ENCODE results near the gene KRTAP13-2. TPM values are rescaled to one million over a fixed set of nuclear protein-coding genes. Genes with fewer than 3 reads are reported as not detected.

KRTAP13-2 gene
- not detected for total RNA-seq

- Mint-ChIP-seq H3K4me1 (ENCODE audit: low read depth) (no peaks in the 10 kb centered on the region), H3K4me3 (no peak within 1 kb of the TSS), H3K36me3 (ENCODE audit: insufficient read depth) (no peaks in the 10 kb centered on the region), H3K27me3 (ENCODE audit: low read depth) (no peaks in the 10 kb centered on the region), H3K9me3 (no peaks in the 10 kb centered on the region)
- no peak for ATAC-seq
- DNase-seq = no peak
Observed at GRCh38 chr21:30372139-30372770, at the start of gene KRTAP13-2. Gene KRTAP13-2, minus strand, starts transcription at chr21:30372271. Its CDS starts 58 bp downstream, at chr21:30372213.

GRCh38 chr21:30415993-30416392, 43.9 kb upstream of the KRTAP13-2 start:
- Mint-ChIP-seq H3K4me1 (ENCODE audit: low read depth) (no peaks in the 10 kb centered on the region), H3K9me3 (no peaks in the 10 kb centered on the region), H3K36me3 (ENCODE audit: insufficient read depth) (no peaks in the 10 kb centered on the region), H3K4me3 (no peak overlapping the region), H3K27me3 (ENCODE audit: low read depth) (no peaks in the 10 kb centered on the region)
- DNase-seq = no peak
- no peak for ATAC-seq

GRCh38 chr21:30408782-30409494, 36.9 kb upstream of the KRTAP13-2 start:
- no peak for DNase-seq
- Mint-ChIP-seq H3K4me1 (ENCODE audit: low read depth) (no peaks in the 10 kb centered on the region), H3K27me3 (ENCODE audit: low read depth) (peaks cover 10% of the 10 kb centered on the region), H3K36me3 (ENCODE audit: insufficient read depth) (no peaks in the 10 kb centered on the region), H3K9me3 (peaks cover 11% of the 10 kb centered on the region), H3K4me3 (no peak overlapping the region)
- ATAC-seq = no peak

GRCh38 chr21:30395731-30396130, 23.7 kb upstream of the KRTAP13-2 start, which contains the start of gene KRTAP13-1:
Gene KRTAP13-1, plus strand, starts transcription at chr21:30396031. Its CDS starts 56 bp downstream, at chr21:30396087.
- H3K36me3 Mint-ChIP-seq (ENCODE audit: insufficient read depth) = no peaks in the 10 kb centered on the region
- ATAC-seq (no peak), DNase-seq (no peak)
- H3K27me3 Mint-ChIP-seq (ENCODE audit: low read depth) = peaks cover 11% of the 10 kb centered on the region
- H3K4me1 Mint-ChIP-seq (ENCODE audit: low read depth) = no peaks in the 10 kb centered on the region
- H3K9me3 Mint-ChIP-seq = no peaks in the 10 kb centered on the region
- H3K4me3 Mint-ChIP-seq = no peak within 1 kb of the TSS

GRCh38 chr21:30391492-30392025, 19.5 kb upstream of the KRTAP13-2 start:
- no peak for ATAC-seq
- no peak for DNase-seq
- H3K36me3 Mint-ChIP-seq (ENCODE audit: insufficient read depth) = no peaks in the 10 kb centered on the region
- H3K9me3 Mint-ChIP-seq = no peaks in the 10 kb centered on the region
- no peak overlapping the region for H3K4me3 Mint-ChIP-seq
- peaks cover 5% of the 10 kb centered on the region for H3K27me3 Mint-ChIP-seq (ENCODE audit: low read depth)
- no peaks in the 10 kb centered on the region for H3K4me1 Mint-ChIP-seq (ENCODE audit: low read depth)

- Mint-ChIP-seq H3K9me3 (no peaks in the 10 kb centered on the region), H3K4me1 (ENCODE audit: low read depth) (no peaks in the 10 kb centered on the region), H3K27me3 (ENCODE audit: low read depth) (no peaks in the 10 kb centered on the region), H3K4me3 (no peak overlapping the region), H3K36me3 (ENCODE audit: insufficient read depth) (no peaks in the 10 kb centered on the region)
- no peak for ATAC-seq
- no peak for DNase-seq
Observed at GRCh38 chr21:30382201-30382600, 10.1 kb upstream of the KRTAP13-2 start.

- H3K36me3 Mint-ChIP-seq (ENCODE audit: insufficient read depth) = no peaks in the 10 kb centered on the region
- H3K27me3 Mint-ChIP-seq (ENCODE audit: low read depth) = peaks cover 2% of the 10 kb centered on the region
- ATAC-seq = no peak
- DNase-seq = no peak
- no peak overlapping the region for H3K4me3 Mint-ChIP-seq
- no peaks in the 10 kb centered on the region for H3K9me3 Mint-ChIP-seq
- no peaks in the 10 kb centered on the region for H3K4me1 Mint-ChIP-seq (ENCODE audit: low read depth)
Observed at GRCh38 chr21:30355906-30356305, 16.2 kb downstream of the KRTAP13-2 start.

GRCh38 chr21:30354308-30355005, 17.6 kb downstream of the KRTAP13-2 start:
- Mint-ChIP-seq H3K4me1 (ENCODE audit: low read depth) (no peaks in the 10 kb centered on the region), H3K36me3 (ENCODE audit: insufficient read depth) (no peaks in the 10 kb centered on the region), H3K9me3 (no peaks in the 10 kb centered on the region), H3K4me3 (no peak overlapping the region), H3K27me3 (ENCODE audit: low read depth) (peaks cover 2% of the 10 kb centered on the region)
- ATAC-seq (no peak), DNase-seq (no peak)

GRCh38 chr21:30351534-30351933, 20.5 kb downstream of the KRTAP13-2 start:
- Mint-ChIP-seq H3K9me3 (no peaks in the 10 kb centered on the region), H3K4me1 (ENCODE audit: low read depth) (no peaks in the 10 kb centered on the region), H3K36me3 (ENCODE audit: insufficient read depth) (no peaks in the 10 kb centered on the region), H3K27me3 (ENCODE audit: low read depth) (peaks cover 3% of the 10 kb centered on the region), H3K4me3 (no peak overlapping the region)
- ATAC-seq = no peak
- no peak for DNase-seq

GRCh38 chr21:30349572-30349971, 22.5 kb downstream of the KRTAP13-2 start:
- no peak overlapping the region for H3K4me3 Mint-ChIP-seq
- ATAC-seq (no peak), DNase-seq (no peak)
- no peaks in the 10 kb centered on the region for H3K9me3 Mint-ChIP-seq
- no peaks in the 10 kb centered on the region for H3K4me1 Mint-ChIP-seq (ENCODE audit: low read depth)
- H3K36me3 Mint-ChIP-seq (ENCODE audit: insufficient read depth) = no peaks in the 10 kb centered on the region
- H3K27me3 Mint-ChIP-seq (ENCODE audit: low read depth) = peaks cover 2% of the 10 kb centered on the region

GRCh38 chr21:30348506-30348905, 23.6 kb downstream of the KRTAP13-2 start, which contains the start of gene KRTAP23-1:
Gene KRTAP23-1, minus strand, starts transcription at chr21:30348606. Its CDS starts 0 bp downstream, at chr21:30348606.
- H3K4me3 Mint-ChIP-seq = no peak within 1 kb of the TSS
- no peaks in the 10 kb centered on the region for H3K36me3 Mint-ChIP-seq (ENCODE audit: insufficient read depth)
- H3K9me3 Mint-ChIP-seq = no peaks in the 10 kb centered on the region
- DNase-seq (no peak), ATAC-seq (peak in 1 of 2 donors; percentile 57)
- H3K4me1 Mint-ChIP-seq (ENCODE audit: low read depth) = no peaks in the 10 kb centered on the region
- peaks cover 2% of the 10 kb centered on the region for H3K27me3 Mint-ChIP-seq (ENCODE audit: low read depth)

GRCh38 chr21:30345014-30345413, 27.1 kb downstream of the KRTAP13-2 start:
- Mint-ChIP-seq H3K9me3 (no peaks in the 10 kb centered on the region), H3K4me1 (ENCODE audit: low read depth) (no peaks in the 10 kb centered on the region), H3K4me3 (no peak overlapping the region), H3K36me3 (ENCODE audit: insufficient read depth) (no peaks in the 10 kb centered on the region), H3K27me3 (ENCODE audit: low read depth) (peaks cover 4% of the 10 kb centered on the region)
- ATAC-seq = no peak
- DNase-seq = no peak

GRCh38 chr21:30340714-30341573, 31.1 kb downstream of the KRTAP13-2 start:
- Mint-ChIP-seq H3K36me3 (ENCODE audit: insufficient read depth) (no peaks in the 10 kb centered on the region), H3K4me1 (ENCODE audit: low read depth) (no peaks in the 10 kb centered on the region), H3K4me3 (no peak overlapping the region), H3K9me3 (no peaks in the 10 kb centered on the region), H3K27me3 (ENCODE audit: low read depth) (peaks cover 2% of the 10 kb centered on the region)
- ATAC-seq = no peak
- peak; percentile 17 for DNase-seq

- H3K27me3 Mint-ChIP-seq (ENCODE audit: low read depth) = peaks cover 2% of the 10 kb centered on the region
- no peak for DNase-seq
- ATAC-seq = no peak
- no peak overlapping the region for H3K4me3 Mint-ChIP-seq
- H3K4me1 Mint-ChIP-seq (ENCODE audit: low read depth) = no peaks in the 10 kb centered on the region
- H3K9me3 Mint-ChIP-seq = no peaks in the 10 kb centered on the region
- no peaks in the 10 kb centered on the region for H3K36me3 Mint-ChIP-seq (ENCODE audit: insufficient read depth)
Observed at GRCh38 chr21:30338717-30339116, 33.4 kb downstream of the KRTAP13-2 start.
